ENCODE measurements around the gene NTM.
"Not testable (repeated sequence)": the region's sequence is repeated elsewhere in the genome, so short reads cannot be mapped to it uniquely, and the experiment has no call there.

DNA sequence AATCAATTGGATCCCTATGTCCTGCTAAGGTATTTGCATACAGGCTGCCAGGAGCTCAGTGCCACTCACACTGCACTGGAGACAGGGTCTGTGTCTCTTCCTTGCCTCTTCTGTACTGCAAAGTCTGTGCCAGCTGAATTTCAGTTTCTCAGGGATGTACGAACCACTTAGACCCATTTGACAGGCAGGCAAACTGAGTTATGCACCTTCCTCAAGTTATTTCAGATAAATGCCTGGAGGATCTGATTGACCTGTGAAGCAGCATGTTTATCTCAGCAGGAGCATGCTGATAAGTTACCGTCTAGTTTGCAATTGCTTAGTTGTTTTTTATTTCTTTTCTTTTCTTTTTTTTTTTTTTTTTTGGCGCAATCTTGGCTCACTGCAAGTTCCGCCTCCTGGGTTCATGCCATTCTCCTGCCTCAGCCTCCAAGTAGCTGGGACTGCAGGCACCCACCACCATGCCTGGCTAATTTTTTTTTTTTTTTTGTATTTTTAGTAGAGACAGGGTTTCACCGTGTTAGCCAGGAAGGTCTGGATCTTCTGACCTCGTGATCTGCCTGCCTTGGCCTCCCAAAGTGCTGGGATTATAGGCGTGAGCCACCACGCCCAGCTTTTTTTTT, 54.0 kb downstream of the NTM start:
- TF ChIP-seq, protein P1, sequence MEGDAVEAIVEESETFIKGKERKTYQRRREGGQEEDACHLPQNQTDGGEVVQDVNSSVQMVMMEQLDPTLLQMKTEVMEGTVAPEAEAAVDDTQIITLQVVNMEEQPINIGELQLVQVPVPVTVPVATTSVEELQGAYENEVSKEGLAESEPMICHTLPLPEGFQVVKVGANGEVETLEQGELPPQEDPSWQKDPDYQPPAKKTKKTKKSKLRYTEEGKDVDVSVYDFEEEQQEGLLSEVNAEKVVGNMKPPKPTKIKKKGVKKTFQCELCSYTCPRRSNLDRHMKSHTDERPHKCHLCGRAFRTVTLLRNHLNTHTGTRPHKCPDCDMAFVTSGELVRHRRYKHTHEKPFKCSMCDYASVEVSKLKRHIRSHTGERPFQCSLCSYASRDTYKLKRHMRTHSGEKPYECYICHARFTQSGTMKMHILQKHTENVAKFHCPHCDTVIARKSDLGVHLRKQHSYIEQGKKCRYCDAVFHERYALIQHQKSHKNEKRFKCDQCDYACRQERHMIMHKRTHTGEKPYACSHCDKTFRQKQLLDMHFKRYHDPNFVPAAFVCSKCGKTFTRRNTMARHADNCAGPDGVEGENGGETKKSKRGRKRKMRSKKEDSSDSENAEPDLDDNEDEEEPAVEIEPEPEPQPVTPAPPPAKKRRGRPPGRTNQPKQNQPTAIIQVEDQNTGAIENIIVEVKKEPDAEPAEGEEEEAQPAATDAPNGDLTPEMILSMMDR (IDR thresholded peaks at IDR 0.05), result not testable (repeated sequence)
- TF ChIP-seq POLR2AphosphoS5 (IDR thresholded peaks at IDR 0.05), result not testable (repeated sequence)
